ENCODE data around the gene DPEP1.

- TF ChIP-seq, protein P1, sequence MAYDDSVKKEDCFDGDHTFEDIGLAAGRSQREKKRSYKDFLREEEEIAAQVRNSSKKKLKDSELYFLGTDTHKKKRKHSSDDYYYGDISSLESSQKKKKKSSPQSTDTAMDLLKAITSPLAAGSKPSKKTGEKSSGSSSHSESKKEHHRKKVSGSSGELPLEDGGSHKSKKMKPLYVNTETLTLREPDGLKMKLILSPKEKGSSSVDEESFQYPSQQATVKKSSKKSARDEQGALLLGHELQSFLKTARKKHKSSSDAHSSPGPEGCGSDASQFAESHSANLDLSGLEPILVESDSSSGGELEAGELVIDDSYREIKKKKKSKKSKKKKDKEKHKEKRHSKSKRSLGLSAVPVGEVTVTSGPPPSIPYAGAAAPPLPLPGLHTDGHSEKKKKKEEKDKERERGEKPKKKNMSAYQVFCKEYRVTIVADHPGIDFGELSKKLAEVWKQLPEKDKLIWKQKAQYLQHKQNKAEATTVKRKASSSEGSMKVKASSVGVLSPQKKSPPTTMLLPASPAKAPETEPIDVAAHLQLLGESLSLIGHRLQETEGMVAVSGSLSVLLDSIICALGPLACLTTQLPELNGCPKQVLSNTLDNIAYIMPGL (CRISPR knock-in tag; IDR thresholded peaks at IDR 0.05) = no peak
- TF ChIP-seq CTCF (IDR thresholded peaks at IDR 0.05) (no peak), EMX1 (CRISPR knock-in tag; IDR thresholded peaks at IDR 0.05) (no peak), NFE2L1 (CRISPR knock-in tag; IDR thresholded peaks at IDR 0.05) (no peak), ARID4B (CRISPR knock-in tag; IDR thresholded peaks at IDR 0.05; ENCODE audit: borderline replicate concordance) (no peak), ELF4 (CRISPR knock-in tag; IDR thresholded peaks at IDR 0.05; ENCODE audit: low read depth) (no peak), TCF7 (CRISPR knock-in tag; IDR thresholded peaks at IDR 0.05; ENCODE audit: low read depth) (no peak), FOXP1 (CRISPR knock-in tag; IDR thresholded peaks at IDR 0.05; ENCODE audit: borderline replicate concordance) (no peak)
- TF ChIP-seq, protein P2, sequence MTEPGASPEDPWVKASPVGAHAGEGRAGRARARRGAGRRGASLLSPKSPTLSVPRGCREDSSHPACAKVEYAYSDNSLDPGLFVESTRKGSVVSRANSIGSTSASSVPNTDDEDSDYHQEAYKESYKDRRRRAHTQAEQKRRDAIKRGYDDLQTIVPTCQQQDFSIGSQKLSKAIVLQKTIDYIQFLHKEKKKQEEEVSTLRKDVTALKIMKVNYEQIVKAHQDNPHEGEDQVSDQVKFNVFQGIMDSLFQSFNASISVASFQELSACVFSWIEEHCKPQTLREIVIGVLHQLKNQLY (CRISPR knock-in tag; IDR thresholded peaks at IDR 0.05) = no peak
Observed at GRCh38 chr16:89667633-89668032, 54.2 kb downstream of the DPEP1 start.

Measured in WTC11 (cell line).